GM21360 (cell line): ENCODE results near the gene KIAA1549.

Experiments
- ATAC-seq: cut with Tn5 transposase; IDR thresholded peaks from one replicate; pipeline ENCODE4 v1.9.1; 2021; ENCODE audit warnings: mild to moderate bottlenecking, moderate library complexity; ENCODE audit not compliant: unreplicated experiment

Gene KIAA1549

GRCh38 chr7:138861051-138861450, 120.1 kb downstream of the KIAA1549 start:
- no peak for ATAC-seq

- ATAC-seq, result no peak
Measured at GRCh38 chr7:138857728-138858127, 123.5 kb downstream of the KIAA1549 start.

- ATAC-seq, result no peak
Measured at GRCh38 chr7:138854115-138854645, 127.0 kb downstream of the KIAA1549 start.

- no peak for ATAC-seq
Measured at GRCh38 chr7:138853448-138853847, 127.7 kb downstream of the KIAA1549 start.

GRCh38 chr7:138852469-138852868, 128.7 kb downstream of the KIAA1549 start:
- no peak for ATAC-seq

GRCh38 chr7:138849701-138850100, 131.5 kb downstream of the KIAA1549 start:
- ATAC-seq, result no peak

GRCh38 chr7:138848056-138848980, 132.9 kb downstream of the KIAA1549 start:
- no peak for ATAC-seq

GRCh38 chr7:138845711-138846110, 135.5 kb downstream of the KIAA1549 start:
- ATAC-seq, result no peak

- ATAC-seq, result no peak
Measured at GRCh38 chr7:138843632-138844580, 137.3 kb downstream of the KIAA1549 start.

- ATAC-seq, result no peak
Measured at GRCh38 chr7:138842111-138842510, 139.1 kb downstream of the KIAA1549 start.

GRCh38 chr7:138838166-138838565, 143.0 kb downstream of the KIAA1549 start:
- ATAC-seq, result no peak

- no peak for ATAC-seq
Measured at GRCh38 chr7:138837627-138838026, 143.6 kb downstream of the KIAA1549 start.

- no peak for ATAC-seq
Measured at GRCh38 chr7:138835087-138835486, 146.1 kb downstream of the KIAA1549 start.

GRCh38 chr7:138834583-138834982, 146.6 kb downstream of the KIAA1549 start:
- ATAC-seq, result no peak

GRCh38 chr7:138833596-138833995, 147.6 kb downstream of the KIAA1549 start:
- no peak for ATAC-seq

GRCh38 chr7:138832966-138833365, 148.2 kb downstream of the KIAA1549 start:
- no peak for ATAC-seq

- no peak for ATAC-seq
Measured at GRCh38 chr7:138829335-138829734, 151.9 kb downstream of the KIAA1549 start.

- ATAC-seq, result no peak
Measured at GRCh38 chr7:138828302-138828701, 152.9 kb downstream of the KIAA1549 start.

GRCh38 chr7:138825049-138825721, 156.0 kb downstream of the KIAA1549 start:
- no peak for ATAC-seq

GRCh38 chr7:138822867-138823535, 158.2 kb downstream of the KIAA1549 start:
- no peak for ATAC-seq
